GM23338 (cell line): ENCODE measurements around the gene FITM2. TPM values are rescaled to one million over a fixed set of nuclear protein-coding genes. Genes with fewer than 3 reads are reported as not detected.
A peak's percentile ranks its signal among the peaks of the same experiment; 100 is the strongest.

Experiments used
- ATAC-seq: fragments of 200-7000 bp; cut with Tn5 transposase; 3 replicates; pipeline ENCODE4 v1.9.1; 2020
- DNase-seq: peaks from one replicate; pipeline ENCODE4 v3.0.0-alpha.2; 2015; ENCODE audit warnings: low spot score
- H2AFZ ChIP-seq: fragments of 200-600 bp; sonication (generic); 2 replicates; pipeline ENCODE4 v1.8.0; 2016; ENCODE audit warnings: antibody characterized with exemption, mild to moderate bottlenecking, moderate library complexity
- H3F3A ChIP-seq: fragments of 200-600 bp; sonication (generic); replicated peaks from 2 replicates; pipeline ENCODE4 v1.8.0; 2017; ENCODE audit warnings: antibody characterized with exemption, mixed run types, low read depth
- H3K27ac ChIP-seq: fragments of 200-600 bp; sonication (generic); 2 replicates; pipeline ENCODE4 v1.6.1; 2016; ENCODE audit warnings: low read depth
- H3K27me3 ChIP-seq: fragments of 200-600 bp; sonication (generic); 2 replicates; pipeline ENCODE4 v1.8.0; 2016; ENCODE audit warnings: mild to moderate bottlenecking, mixed run types, moderate library complexity; ENCODE audit not compliant: insufficient read depth
- H3K36me3 ChIP-seq: fragments of 200-600 bp; sonication (generic); 2 replicates; pipeline ENCODE4 v1.8.0; 2016; ENCODE audit warnings: mild to moderate bottlenecking; ENCODE audit not compliant: insufficient read depth
- H3K4me1 ChIP-seq: fragments of 200-600 bp; sonication (generic); 2 replicates; pipeline ENCODE4 v1.8.0; 2016; ENCODE audit warnings: mild to moderate bottlenecking, moderate library complexity; ENCODE audit not compliant: insufficient read depth
- H3K4me2 ChIP-seq: fragments of 200-600 bp; sonication (generic); 2 replicates; pipeline ENCODE4 v1.7.1; 2017; ENCODE audit warnings: mixed run types
- H3K4me3 ChIP-seq: fragments of 200-600 bp; sonication (generic); 2 replicates; pipeline ENCODE4 v1.6.1; 2016; ENCODE audit warnings: mixed run types
- H3K79me2 ChIP-seq: fragments of 200-600 bp; sonication (generic); replicated peaks from 2 replicates; pipeline ENCODE4 v1.8.0; 2017; ENCODE audit warnings: mild to moderate bottlenecking; ENCODE audit not compliant: insufficient read depth
- H3K9me2 ChIP-seq: fragments of 200-600 bp; sonication (generic); 2 replicates; pipeline ENCODE4 v1.8.0; 2017; ENCODE audit not compliant: insufficient read depth
- H4K20me1 ChIP-seq: fragments of 200-600 bp; sonication (generic); replicated peaks from 2 replicates; pipeline ENCODE4 v1.8.0; 2017; ENCODE audit warnings: mild to moderate bottlenecking; ENCODE audit not compliant: insufficient read depth
- H3K27ac Mint-ChIP-seq: 2 replicates; pipeline ENCODE4 v1.8.0; 2020; ENCODE audit warnings: inconsistent platforms, mild to moderate bottlenecking, moderate library complexity, mixed read lengths
- H3K27me3 Mint-ChIP-seq: 3 replicates; pipeline ENCODE4 v1.8.0; 2022; ENCODE audit warnings: low read depth, mild to moderate bottlenecking, moderate library complexity, mixed read lengths, inconsistent platforms; ENCODE audit not compliant: insufficient read depth, poor library complexity
- H3K36me3 Mint-ChIP-seq: 3 replicates; pipeline ENCODE4 v1.8.0; 2021; ENCODE audit warnings: low read depth, mild to moderate bottlenecking, inconsistent platforms, moderate library complexity, mixed read lengths
- H3K4me1 Mint-ChIP-seq: 3 replicates; pipeline ENCODE4 v1.8.0; 2020; ENCODE audit warnings: mild to moderate bottlenecking, inconsistent platforms, mixed read lengths
- H3K4me3 Mint-ChIP-seq: 3 replicates; pipeline ENCODE4 v1.8.0; 2021; ENCODE audit warnings: moderate library complexity, mild to moderate bottlenecking, inconsistent platforms, mixed read lengths
- H3K9me3 Mint-ChIP-seq: 3 replicates; pipeline ENCODE4 v1.8.0; 2020; ENCODE audit warnings: moderate library complexity, mild to moderate bottlenecking, inconsistent platforms, mixed read lengths
- CREB1 ChIP-seq: fragments of 250-450 bp; sonication (Bioruptor Pico); IDR thresholded peaks from 2 replicates; pipeline ENCODE4 v1.5.0; 2020; ENCODE audit warnings: low read depth, mild to moderate bottlenecking, moderate library complexity
- CTCF ChIP-seq, 2 experiments: fragments of 200-600 bp in 1 of 2; sonication (generic) in 1 of 2; conservative IDR thresholded peaks; 2 replicates each; pipeline versions ENCODE4 v1.5.1 to v1.6.1; 2016 to 2017; ENCODE audit warnings: antibody characterized with exemption in 2 of 2, low read depth in 2 of 2, mild to moderate bottlenecking in 2 of 2, moderate library complexity in 1 of 2
- ETS1 ChIP-seq: IDR thresholded peaks from 2 replicates; pipeline ENCODE4 v1.6.1; 2016; ENCODE audit warnings: antibody characterized with exemption
- EZH2 ChIP-seq: fragments of 200-600 bp; sonication (generic); IDR thresholded peaks from one replicate; pipeline ENCODE4 v1.8.0; 2017; ENCODE audit warnings: antibody characterized with exemption, mild to moderate bottlenecking, low read depth; ENCODE audit not compliant: unreplicated experiment
- EZH2phosphoT487 ChIP-seq: fragments of 200-600 bp; sonication (generic); IDR thresholded peaks from one replicate; pipeline ENCODE4 v1.8.1; 2018; ENCODE audit warnings: antibody characterized with exemption; ENCODE audit not compliant: unreplicated experiment
- NANOG ChIP-seq: IDR thresholded peaks from 2 replicates; pipeline ENCODE4 v1.6.1; 2016; ENCODE audit warnings: antibody characterized with exemption, borderline replicate concordance
- POLR2AphosphoS5 ChIP-seq: IDR thresholded peaks from 2 replicates; pipeline ENCODE4 v1.6.1; 2016; ENCODE audit warnings: antibody characterized with exemption, low read depth
- REST ChIP-seq: IDR thresholded peaks from one replicate; pipeline ENCODE4 v1.6.1; 2018; ENCODE audit warnings: antibody characterized with exemption; ENCODE audit not compliant: unreplicated experiment
- STAT1 ChIP-seq: IDR thresholded peaks from one replicate; pipeline ENCODE4 v1.6.1; 2016; ENCODE audit warnings: antibody characterized with exemption; ENCODE audit not compliant: unreplicated experiment
- ZNF331 ChIP-seq: fragments of 250-450 bp; sonication (Bioruptor Pico); IDR thresholded peaks from 2 replicates; pipeline ENCODE4 v1.5.0; 2020; ENCODE audit warnings: low read depth, mild to moderate bottlenecking, moderate library complexity
- polyA plus RNA-seq: library from polyadenylated mRNA; unstranded; fragments of >200 nt; fragmentation: Nextera tagmentation; extraction: Ambion mirVana; gene quantifications from 2 replicates; pipeline ENCODE4 v1.2.1, GENCODE V29; 2016
- total RNA-seq: library from RNA; depleted of rRNA; stranded (reverse); fragments of >200 nt; shearing (Covaris generic); gene quantifications from 2 replicates; pipeline ENCODE4 v1.2.3, GENCODE V29; 2014

The FITM2 gene
- total and polyA plus RNA-seq, 2 experiments from 2014 or later, result 0.87 to 1.6 TPM

GRCh38 chr20:44336086-44336485 lies 25.1 kb upstream of the FITM2 start (continued):
- TF ChIP-seq CTCF (conservative IDR thresholded peaks at IDR 0.05; ENCODE audit: low read depth in 2 of 2) (no peak), POLR2AphosphoS5 (no peak), EZH2 (no peak), CREB1 (CRISPR knock-in tag) (no peak), STAT1 (no peak), EZH2phosphoT487 (no peak), ETS1 (no peak)

- H3K4me3 ChIP-seq, result peak overlapping the region; percentile 27; the same call in 1 of the 2 replicates
- Mint-ChIP-seq H3K4me1 (peaks cover 14% of the 10 kb centered on the region), H3K4me3 (no peak overlapping the region), H3K27ac (no peak overlapping the region), H3K27me3 (peaks cover 3% of the 10 kb centered on the region), H3K9me3 (no peaks in the 10 kb centered on the region), H3K36me3 (no peaks in the 10 kb centered on the region)
- no peaks in the 10 kb centered on the region for H3K27me3 ChIP-seq
- no peak for DNase-seq
- peak overlapping the region; percentile 34; the same call in 1 of the 2 replicates for H3K4me2 ChIP-seq
- H3K36me3 ChIP-seq, result no peaks in the 10 kb centered on the region
- H4K20me1 ChIP-seq, result no peaks in the 10 kb centered on the region
- H3K9me2 ChIP-seq, result no peaks in the 10 kb centered on the region
- H3K4me1 ChIP-seq, result peaks cover 3% of the 10 kb centered on the region; the same call in 1 of the 2 replicates
- H3K79me2 ChIP-seq, result no peaks in the 10 kb centered on the region
- no peak for ATAC-seq
- H3K27ac ChIP-seq, result no peak overlapping the region
- H2AFZ ChIP-seq, result peak overlapping the region; percentile 90
- H3F3A ChIP-seq, result no peaks in the 10 kb centered on the region
- TF ChIP-seq CTCF (conservative IDR thresholded peaks at IDR 0.05; ENCODE audit: low read depth in 2 of 2), result no peak
- no peak for TF ChIP-seq NANOG
- TF ChIP-seq REST, result no peak
- TF ChIP-seq ZNF331 (CRISPR knock-in tag), result no peak
Observed at GRCh38 chr20:44335675-44336074, 24.7 kb upstream of the FITM2 start.
